NCI-H446 treated with DMSO at 0.1 percent for 48 hours (cell line): ENCODE results near the gene COPB1.

Experiments
- DNase-seq: peaks from one replicate; lab custom pipeline; 2025; lab: John Stamatoyannopoulos, UW

COPB1 gene

DNA sequence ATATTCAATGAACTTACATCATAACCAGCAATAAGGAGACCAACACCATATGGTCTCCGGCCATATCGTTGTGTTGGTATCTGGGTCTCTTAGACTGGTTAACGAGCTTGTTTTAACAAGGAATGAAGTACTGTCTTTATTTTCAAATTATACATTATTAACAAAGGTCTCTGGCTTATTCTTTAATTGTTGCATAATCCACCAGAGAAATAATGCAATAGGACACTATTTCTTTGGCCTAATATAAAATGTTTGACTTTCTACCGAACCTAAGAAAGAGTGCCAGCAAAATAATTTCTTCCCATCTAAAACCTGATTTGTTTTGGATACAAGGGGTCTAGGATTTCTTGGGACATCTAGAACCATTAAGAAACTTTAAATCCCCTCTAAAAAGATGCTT, 14.2 kb upstream of the COPB1 start:
- DNase-seq = no peak

DNA sequence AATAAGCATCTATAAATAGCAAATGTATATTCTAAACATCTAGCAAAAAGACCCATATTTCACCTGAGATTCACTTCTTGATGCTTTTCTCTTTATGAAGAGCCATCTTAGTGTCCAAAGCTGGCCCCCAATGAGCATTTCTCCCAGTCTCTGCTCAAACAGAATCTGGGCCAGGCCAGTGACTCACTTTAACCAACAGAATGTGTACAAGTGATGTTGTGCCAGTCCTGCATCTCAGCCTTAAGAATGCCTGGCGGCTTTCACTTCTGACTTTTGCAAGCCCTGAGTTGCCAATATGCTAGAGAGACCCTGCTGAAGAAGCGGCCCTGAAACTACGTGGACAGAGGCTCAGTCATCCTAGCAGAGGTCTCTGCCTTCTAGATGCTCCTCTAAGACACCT, 6.9 kb upstream of the COPB1 start:
- no peak for DNase-seq

DNA sequence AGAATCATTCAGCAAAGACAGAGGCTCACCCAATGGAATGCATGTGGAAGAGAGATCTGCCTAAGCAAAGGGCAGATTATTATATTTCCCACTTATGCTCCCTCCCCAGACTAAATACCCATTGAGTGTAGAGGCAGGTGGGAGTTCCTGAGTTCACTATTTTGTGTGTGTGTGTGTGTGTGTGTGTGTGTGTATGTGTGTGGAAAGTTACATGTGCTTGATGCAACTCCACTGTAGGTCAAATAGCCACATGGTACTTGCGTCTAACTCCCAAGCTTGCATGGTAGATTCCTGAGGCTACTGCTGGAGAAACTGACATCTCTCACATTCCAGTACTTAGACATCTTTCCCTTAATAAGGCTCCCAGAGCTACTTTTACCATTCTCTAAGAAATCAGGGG, 3.4 kb upstream of the COPB1 start:
- DNase-seq = no peak

DNA sequence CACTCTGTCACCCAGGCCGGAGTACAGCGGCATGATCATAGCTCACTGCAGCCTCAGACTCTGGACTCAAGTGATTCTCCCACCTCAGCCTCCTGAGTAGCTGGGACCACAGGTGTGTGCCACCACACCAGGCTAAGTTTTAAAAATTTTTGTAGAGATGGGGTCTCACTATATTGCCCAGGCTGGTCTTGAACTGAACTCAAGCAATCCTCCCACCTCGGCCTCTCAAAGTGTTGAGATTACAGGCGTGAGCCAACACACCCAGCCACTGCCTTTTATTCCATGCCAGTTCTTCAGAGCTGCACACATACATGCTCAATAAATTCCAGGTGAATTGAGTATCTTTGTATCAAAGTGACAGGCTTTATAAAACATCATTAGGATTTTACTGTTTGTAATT, 2.4 kb upstream of the COPB1 start:
- DNase-seq = no peak

DNA sequence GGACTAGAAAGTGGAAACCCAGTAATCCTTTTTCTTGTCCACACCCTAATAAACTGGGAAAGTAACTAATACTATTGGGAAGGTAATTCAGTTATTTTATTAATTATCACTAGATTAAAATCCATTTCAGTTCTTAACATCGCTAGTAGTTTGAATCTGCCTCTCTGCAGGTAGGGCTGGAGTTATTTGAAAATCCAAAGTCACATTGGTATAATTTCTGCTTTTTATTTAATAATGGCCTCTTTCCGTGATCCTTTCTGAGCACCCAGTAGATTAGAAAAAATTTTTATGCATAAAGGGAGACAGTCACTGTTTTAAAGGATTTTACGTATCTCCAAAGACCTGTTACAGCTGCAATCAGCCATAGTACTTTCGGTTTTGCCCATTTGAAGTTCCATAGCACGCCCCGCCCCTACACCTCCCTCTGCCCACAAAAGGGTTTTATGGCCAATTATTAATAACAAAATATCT, 605 bp upstream of the COPB1 start:
- DNase-seq = no peak

DNA sequence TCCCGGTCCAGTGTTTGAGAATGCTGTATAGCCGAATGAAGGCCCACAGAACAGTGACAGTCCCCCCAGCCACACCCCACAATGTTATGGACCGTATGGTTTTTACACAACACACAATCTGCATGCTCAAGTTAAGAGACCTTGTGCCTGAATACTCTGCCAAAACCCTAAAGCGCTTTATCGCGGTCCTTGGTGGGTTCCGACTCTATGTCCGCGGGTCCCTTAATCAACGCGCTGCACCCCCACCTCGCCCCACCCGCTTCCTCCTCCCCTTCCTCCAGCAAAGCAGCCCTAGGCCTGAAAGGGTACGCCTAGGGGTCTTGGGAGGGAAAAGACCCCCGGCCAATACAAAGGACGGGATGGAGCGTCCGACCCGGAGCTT, 442 bp downstream of the COPB1 start:
- no peak for DNase-seq

DNA sequence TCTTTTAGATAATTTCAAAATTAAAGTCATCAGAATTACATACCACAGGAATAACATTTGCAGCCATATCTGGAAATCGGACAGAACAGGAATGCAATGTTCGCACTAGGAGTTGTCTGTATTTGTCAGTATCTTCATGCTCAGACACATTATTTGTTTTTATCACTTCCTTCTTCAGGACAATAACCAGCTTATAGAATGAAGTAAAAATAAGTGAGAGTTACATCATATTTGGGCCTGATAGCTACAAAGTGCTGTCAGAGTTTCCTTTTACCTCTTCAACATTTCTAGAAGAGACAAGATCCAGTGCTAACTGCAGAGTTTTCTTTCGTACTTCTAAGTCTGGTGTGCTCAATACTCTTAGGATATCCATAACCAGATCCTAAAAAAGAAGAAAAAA, 18.9 kb downstream of the COPB1 start:
- no peak for DNase-seq

DNA sequence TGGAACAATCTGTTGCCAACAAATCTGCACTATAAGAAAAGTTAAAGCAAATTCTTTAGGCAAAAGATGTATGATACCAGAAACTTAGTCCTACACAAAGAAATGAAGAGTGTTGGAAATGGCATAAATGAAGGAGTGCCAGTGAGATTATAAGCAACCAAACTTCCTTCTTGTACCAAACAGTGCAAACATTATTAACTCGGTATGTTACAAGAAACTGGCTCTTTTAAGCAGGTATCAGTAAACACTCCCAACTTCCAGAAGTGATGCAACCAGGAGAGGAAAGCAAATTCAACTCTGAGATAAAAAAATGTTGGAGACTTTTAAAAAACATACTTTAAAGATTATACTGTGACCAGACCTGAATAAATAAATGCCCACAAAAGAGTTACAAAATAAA, 28.5 kb downstream of the COPB1 start:
- no peak for DNase-seq

DNA sequence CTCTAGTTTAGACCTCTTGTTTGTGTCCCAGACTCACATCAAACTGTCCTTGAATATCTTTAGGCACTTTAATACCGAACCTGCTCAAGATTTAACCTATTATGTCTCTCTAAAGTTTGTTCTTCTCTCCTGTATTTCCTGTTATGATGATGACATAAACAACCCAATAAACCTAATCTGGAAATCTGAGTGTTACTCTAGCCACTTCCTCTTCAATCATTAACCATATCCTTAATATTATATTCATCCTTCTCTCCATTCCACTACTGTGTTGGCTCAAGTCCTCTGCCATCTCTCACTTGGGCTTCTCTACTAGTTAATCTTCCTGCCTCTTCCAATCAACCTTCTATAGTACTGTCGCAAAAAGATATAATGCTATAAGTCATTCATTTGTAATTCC, 36.0 kb downstream of the COPB1 start:
- no peak for DNase-seq

DNA sequence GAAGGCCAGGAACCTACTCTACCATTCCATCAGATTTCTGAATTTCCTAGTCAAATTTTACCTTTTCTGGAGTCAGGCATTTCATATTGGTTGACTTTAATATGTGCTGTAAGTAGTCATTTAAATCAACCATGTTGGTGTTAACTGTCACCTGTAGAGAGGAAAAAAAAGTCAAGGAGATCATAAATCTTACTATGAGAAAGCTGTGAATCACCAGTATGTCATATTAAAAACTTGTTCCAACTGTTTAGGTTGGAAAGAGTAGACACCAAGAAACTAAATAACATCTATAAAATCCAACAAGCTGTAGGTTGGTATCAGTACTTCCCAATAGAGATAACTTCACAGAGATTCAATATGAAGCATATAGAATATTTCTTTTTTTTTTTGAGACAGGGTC, 39.5 kb downstream of the COPB1 start:
- no peak for DNase-seq

DNA sequence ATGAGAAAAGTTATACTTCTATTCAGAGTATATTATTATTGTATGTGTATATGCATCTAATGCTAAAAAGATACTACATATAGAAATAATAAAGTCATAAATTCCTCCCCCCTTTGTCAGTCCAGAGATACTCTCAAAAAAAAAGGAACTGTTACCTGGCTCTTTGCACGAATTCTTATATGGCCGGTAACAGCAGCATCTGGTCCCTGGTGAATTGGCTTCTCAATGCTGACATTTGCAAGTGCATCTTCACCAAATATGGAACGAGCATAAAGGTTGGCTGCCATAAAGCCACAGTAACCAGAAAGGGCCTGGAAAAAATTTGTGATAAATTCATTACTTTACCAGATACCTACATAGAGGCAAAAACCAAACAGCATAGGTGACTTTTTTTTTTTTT, 41.2 kb downstream of the COPB1 start:
- DNase-seq = no peak

DNA sequence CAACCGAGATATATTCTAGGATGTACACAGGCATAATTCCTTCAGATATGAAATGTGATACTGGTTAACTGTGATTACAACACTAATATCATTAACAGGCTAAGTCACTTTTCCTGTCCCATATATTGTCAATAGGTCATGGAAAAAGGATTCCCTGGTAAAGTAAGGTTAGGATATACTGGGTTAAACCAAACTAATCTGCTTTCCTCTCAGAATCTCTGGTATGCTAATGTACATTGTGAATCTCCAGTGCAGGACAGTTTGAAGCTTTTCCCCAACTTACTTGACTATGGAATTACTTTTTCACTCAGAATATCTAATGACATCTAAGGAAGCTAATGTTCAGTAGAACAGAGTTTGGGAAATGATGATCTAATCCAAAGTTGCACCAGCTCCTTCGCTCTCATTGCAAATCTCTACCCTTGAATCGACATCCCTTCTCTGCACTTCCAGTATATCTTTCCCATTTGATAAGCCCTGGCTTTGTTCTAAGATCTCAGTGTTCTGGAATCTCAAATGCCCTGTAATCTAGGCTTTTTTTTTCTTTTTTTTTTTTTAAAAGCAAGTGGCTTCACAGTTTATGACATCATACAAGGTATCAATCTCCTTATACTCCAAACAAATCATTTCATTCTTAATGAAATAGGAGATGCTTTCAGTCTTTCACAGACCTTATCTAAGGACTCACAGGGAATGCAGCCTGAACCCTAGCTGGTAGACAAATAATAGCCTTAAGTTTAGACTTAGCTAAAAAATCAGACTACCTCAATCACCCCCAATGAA, 43.8 kb downstream of the COPB1 start:
- DNase-seq = no peak

DNA sequence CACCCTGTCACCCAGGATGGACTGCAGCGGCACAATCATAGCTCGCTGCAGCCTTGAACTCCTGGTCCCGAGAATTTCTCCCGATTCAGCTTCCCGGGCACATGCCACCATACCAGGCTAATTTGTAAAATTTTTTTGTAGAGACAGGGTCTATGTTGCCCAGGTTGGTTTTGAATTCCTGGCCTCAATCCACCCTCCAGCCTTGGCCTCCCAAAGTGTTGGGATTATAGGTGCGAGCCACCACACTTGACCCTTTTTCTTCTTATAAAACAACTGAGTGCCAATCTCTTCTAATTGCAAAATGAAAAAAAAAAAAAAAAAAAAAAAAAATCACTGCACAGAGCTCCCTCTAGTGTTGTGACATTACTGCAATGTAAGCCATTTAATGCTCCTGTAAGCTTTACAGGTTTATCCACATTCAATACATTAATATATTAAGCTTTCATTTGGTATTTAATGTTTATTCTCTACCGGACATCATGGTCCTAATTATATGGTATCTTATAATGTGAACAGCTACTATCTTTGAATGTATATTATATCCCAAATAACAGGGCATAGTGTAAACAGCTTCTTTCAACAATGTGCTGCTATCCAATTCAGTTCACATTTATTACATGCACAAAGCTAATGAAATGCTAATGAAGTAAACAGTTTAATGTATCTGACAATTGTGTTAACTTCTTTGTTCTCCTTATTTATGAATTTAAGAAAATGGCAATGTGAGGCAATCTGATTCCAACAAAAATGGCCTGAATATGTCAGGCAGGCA, 44.6 kb downstream of the COPB1 start:
- no peak for DNase-seq

DNA sequence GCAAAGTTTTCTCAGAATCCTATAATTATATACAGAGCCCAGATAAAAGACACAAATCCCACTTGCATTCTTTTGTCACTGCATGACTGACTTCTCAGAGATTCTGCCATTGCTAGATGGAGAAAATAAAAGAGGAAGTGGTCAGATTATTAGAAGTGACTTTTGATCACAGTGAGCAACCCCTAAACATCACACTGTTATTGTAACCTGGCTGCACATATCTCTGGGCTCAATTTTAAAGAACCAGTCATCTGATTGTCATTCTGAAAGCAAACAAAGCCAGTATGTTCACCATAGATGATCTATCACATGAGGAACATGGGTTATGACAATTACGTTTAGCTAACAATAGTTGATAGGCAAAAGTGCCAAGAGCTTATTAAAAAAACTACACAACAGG, 47.8 kb downstream of the COPB1 start:
- no peak for DNase-seq

DNA sequence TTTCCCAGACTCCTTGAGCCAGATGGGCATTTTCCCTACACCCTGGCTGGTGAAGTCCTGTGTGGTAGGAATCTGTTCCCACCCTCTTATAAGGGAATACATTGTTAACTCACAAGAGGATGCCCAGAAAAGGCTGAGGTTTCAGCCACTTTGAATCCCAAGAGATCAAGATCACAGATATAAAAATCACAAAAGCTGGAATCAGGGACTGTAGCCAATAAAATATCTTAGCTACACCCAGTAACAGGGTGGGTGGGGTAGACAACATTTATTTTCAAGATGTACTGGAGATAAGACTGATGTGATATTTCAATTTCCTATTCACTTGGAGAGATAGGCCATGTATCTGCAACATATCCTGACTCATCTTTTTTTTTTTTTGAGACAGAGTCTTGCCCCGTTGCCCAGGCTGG, 50.3 kb downstream of the COPB1 start:
- DNase-seq = no peak

DNA sequence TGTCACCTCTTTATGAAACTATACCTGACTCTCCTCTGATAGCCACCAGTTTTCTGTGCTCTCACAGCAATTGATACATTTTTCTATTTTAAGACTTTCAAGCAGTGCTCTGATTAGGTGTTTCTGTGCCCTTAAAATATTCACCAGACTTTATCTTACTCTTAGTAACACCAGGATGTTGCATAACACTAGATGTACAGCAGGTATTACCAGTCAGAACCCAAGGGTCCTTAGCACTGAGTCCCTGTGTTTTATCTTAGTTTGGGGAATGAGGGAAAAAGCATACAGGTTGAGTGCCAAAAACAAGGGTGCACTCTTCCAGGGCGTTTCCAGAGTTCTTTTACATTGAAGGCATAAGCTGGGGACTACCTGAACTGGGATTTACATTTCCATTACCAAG, 51.4 kb downstream of the COPB1 start:
- DNase-seq = no peak

DNA sequence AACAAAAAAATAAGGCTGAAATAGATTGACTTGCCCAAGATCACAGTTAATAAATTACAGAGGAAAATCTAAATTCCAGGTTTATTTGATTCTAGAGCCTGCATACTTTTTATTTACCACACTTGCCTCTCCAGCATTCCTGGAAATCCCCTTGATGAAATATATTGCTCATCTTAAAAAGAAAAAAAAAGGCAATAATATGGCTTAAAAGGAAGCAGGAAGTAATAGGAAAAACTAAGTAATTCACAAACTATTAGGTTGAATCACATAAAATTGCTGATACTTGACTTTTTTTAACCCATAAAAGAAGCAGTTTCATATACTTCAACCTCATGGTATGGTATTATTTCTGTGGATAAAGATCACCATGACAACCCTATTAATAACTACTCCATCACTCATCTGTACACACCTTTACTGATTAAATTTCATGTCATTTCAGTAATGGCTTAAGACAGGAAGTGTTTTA, 52.9 kb downstream of the COPB1 start:
- no peak for DNase-seq

DNA sequence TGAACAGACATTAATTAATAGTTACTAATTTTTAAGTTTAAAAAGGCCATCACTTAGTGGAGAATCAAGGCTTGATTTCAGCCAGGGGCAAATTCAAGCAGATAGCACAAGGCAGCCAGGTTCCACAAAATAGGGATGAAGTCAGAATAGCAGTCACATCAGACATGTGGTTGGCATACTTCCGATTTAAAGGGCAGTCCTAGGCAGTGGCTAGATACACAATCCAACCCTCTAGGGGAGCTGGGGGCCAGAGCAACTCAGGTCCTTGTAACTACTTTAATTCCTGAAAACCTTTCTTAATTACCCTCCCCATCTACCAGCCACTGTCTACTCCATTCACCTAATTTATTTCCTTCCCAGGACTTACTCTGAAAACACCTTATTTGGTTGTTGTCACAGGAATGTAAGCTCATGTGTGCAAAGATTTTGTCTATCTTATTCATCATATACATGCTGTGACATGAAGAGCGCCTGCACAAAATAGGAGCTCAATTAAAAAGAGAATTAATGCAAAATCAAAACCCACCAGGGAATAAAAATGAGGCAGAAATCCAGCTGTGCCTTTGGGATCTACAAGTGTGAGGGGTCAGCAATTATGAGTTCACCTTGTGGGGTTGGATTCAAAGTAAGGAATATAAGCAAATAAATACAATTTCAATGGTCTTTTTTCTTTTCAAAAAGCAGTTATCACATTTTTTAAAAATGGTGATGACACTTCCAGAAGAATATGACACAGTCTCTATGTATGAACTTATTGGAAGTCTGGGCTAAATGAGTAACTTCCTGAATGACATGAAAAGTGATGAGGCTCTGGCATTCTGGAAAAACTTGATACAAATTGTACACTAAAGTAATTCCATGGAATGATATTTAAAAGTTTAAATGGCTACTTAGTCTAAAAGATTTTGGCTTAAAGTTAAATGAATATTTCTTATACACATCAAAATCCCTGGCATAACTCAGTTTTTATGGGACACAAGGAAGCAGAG, 53.8 kb downstream of the COPB1 start:
- DNase-seq = no peak

DNA sequence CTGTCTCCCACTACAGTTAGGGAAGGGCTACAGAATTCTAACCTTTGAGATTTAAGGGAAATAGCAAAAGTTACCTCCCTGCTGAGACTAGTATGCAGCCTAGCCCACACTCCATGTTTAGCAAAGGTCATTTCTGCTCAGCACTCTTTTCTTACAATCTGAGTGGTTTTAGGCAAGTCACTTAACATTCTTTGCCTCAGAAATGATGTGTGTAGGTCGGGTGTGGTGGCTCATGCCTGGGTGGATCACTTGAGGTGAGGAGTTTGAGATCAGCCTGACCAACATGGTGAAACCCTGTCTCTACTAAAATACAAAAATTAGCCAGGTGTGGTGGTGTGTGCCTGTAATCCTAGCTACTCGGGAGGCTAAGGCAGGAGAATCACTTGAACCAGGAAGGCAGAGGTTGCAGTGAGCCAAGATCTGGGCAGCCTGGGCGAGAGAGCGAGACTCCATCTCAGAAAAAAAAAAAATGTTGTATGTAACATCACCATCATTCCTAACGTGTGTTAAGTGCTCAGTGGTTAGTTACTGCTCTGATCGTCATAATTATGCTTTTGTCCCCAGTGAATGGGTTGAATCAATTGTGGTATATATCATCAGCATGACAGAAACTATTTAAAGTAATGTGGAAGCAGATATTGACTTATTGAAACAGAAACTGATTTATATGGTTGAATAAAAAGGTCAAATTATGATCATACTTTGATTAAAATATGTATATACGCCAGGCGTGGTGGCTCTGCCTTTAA, 55.0 kb downstream of the COPB1 start:
- DNase-seq = no peak

DNA sequence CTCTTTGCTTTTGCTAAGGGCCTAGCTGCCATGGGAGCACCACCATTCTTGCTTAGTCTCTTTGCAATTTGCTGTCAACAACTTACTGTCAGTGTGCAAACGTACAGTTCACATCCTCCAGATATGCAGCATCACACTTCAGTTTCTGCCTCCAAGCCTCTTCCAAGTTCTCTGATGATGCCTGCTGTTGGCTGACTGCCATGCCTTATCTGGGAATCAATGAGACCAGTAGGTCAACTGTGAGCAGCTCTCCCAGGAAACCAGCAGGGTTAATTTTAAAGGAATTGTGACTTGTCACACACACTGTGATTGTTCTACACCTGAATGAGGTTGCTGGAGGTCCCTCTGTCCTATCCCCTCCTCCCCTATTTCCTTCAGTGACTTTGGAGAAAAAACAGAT, 56.0 kb downstream of the COPB1 start:
- no peak for DNase-seq

DNA sequence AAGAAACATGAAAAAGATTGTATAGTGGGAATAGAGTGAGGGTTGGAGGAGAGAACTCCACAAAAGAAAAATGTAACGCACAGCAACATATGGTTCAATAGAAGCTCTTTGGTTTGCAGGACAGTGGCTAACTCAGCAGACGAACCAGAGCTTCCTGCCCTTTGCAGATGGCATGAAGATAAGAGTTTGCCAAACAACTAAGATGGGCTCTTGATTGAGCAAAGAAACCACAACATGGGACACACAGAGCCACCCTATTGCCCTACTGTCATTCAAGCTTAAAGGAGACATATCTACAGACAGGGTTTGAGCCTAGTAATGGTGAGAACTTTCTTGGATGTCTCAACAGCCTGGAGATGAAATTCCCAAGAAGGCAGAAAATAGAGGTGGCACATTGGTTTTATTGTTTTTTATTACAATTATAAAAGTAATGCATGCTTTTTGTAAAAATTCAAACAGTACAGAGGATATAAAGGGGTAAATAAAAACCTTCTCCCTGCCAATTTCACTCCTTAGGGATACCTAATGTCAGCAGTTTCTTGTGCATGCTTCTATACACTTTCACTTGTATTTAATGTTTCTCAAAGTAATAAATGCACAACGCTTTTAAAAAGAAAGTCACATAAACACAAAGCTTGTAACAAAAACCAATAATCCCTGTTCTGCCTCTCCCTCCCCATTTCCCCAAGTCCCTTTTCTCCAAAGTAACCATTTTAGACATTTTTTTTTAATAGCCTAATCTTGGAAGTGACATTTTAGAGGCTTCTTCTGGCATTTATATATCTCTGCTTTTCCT, 63.7 kb downstream of the COPB1 start:
- DNase-seq = no peak
